A172 (cell line): ENCODE measurements around the gene TMEM232. TPM values are rescaled to one million over a fixed set of nuclear protein-coding genes. Genes with fewer than 3 reads are reported as not detected.
"Not testable (repeated sequence)": the region's sequence is repeated elsewhere in the genome, so short reads cannot be mapped to it uniquely, and the experiment has no call there.

ENCODE experiments used
- DNase-seq: peaks from one replicate; pipeline ENCODE4 v3.0.0-alpha.2; 2015; ENCODE audit warnings: low spot score
- total RNA-seq: library from RNA; depleted of rRNA; stranded (reverse); fragments of >200 nt; shearing (Covaris generic); gene quantifications from 2 replicates; pipeline ENCODE4 v1.2.3, GENCODE V29; 2014; rRNA removed

Gene TMEM232
- total RNA-seq = 0.14 and 1.5 TPM in 2 replicates

DNA sequence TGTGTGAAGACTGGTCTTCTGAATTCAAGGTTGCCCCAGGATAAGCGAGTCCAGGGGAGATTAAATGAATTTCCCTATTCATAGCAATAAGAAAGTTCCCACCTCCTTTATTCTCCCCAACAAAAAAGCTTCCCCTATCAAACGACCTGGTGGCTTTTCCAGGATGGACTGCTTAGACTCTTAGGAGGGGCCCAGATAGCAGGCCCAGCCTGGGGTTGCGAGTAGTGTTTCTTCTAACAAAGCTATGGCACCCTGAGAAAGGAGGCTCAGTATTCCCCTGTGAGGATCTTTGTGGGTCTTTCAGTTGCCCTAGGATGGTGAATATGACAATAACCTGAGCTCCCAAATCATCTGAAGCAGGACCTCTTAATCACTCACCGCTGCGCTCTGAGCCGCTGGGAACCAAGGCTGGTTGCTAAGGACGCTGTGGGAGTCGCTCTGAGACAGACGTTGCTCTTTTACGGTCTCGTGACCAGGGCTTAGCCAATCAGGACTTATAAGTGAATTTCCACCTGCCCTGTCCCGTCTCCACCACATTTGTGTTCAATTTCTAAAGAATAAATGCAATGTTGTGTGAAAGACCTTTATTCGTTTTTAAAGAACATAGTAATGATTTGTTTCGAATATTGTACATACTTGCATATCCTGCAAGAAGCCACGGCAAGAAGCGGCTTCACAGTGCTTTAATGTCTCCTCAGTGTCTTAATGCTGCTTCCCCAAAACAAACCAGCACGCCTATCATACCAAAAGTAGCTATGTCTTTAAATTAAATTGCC lies at the start of gene TMEM232:
Gene TMEM232 (minus strand): TSS at position 423 of the 776 bp plus-strand sequence. CDS start 59,319 bp downstream, outside the sequence.
- DNase-seq = peak; percentile 68

- no peak for DNase-seq
These were observed 43.8 kb upstream of the TMEM232 start for GRCh38 chr5:110770286-110770685.

- DNase-seq = no peak
These were observed 42.7 kb upstream of the TMEM232 start for GRCh38 chr5:110769000-110769681.

DNA sequence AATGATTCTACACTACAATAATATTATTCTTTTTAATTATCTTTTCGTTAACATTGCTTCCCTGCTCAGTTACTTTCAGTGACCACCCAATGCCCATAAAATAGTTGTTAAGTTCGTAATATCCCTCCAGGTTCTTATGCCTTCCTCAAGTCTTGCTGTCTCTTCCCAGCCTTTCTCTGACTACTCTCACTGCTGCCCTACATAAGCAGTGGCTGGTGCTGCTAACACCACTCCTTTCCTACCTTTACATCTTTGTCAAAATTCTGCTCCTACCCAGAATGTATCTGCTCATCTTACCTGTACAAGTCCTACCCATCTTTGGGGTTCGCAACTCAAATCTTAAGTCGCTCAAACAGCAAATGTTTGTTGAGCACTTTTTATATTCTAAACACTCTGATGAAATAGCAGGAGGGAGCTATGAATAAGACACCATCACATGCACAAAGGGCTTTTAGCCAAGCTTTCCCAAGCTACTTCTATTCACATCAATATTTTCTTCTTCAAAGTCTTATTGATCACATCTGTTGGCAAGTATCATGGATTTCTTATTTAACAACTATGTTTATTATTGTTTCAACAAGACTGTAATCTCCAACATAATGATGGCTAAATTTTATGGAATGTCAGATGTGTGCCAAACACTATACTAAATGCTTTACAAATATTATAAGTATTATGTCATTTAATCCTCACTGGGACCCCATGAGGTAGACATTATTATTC lies 41.8 kb upstream of the TMEM232 start:
- DNase-seq = no peak

DNA sequence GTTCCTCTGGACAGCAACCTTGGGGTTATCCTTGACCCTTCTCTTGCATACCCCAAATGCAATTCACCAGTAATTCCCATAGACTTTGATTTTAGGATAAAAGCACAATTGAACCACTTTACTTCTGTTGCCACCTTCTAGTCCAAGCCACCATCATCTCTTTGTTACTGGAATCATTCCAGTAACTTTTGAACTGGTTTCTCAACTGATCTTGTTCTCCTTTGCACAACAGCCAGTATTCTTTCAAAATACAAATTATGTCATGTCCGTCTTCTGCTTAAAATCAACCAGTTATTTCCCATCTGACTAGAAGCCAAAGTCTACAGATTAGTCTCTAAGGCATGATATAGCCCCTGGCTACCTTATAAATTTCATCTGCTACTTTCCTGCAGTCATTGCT lies 33.7 kb upstream of the TMEM232 start:
- no peak for DNase-seq

GRCh38 chr5:110757118-110757729 lies 30.8 kb upstream of the TMEM232 start:
- peak; percentile 61 for DNase-seq

DNA sequence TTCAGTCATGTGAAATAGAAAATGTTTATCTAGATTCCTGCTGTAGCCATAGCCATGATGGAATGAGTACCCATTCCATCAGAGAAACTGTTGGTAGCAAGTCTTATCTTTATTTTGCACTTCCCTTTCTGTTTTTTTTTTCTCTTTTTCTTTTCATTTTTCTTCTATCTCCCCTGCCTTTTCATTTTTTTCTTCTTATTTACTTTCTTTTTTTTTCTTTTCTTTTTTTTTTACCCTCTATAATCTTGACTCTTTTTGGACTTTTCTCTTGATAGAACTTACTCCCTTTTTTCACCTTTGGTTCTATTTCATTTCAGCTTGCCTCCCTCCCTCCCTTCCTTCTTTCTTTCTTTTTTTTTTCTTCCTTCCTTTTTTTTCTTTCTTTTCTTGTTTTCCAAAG lies 27.7 kb upstream of the TMEM232 start:
- no peak for DNase-seq

- DNase-seq = no peak
These were observed 27.1 kb upstream of the TMEM232 start for GRCh38 chr5:110753600-110753999.

GRCh38 chr5:110752953-110753352 lies 26.5 kb upstream of the TMEM232 start:
- no peak for DNase-seq

DNA sequence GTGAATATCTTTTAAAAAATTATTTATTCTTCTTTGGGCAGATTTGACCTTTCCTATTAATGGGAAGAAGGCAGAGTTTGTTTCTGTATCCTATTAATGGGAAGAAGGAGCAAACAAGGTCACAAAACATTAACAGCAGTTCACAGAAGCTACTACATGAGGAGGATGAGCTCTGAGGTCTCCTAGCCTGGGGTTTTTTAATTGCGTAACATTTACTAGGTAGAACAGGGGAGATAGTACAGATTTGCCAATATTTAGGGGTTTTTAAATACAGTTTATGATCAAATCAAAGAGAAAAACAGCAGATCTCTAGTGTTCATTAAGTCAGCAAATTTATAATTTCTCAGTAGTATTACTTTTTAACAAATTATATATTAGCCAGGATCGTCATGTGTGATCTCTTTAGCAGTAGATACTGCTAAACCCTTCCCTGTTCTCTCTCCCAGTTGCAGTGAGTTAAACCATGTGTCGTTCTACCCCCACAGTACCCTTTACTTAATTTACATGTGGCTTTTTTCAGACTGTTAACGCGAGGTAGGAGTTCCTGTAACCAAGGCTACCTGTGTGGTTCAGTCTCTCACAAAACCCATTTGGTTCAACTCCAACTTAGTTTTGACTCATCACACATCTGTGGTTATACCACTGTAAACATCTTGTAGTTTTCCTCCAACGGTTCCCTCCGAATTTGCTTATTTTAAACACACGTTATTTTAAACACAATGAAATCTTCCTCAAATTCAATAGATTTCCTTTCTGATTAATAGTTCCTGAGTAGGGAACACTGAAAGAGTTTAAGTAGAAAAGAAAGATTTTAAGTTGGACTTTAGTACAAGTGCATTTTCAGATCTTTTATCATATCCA lies 25.7 kb upstream of the TMEM232 start:
- DNase-seq = peak; percentile 28

DNA sequence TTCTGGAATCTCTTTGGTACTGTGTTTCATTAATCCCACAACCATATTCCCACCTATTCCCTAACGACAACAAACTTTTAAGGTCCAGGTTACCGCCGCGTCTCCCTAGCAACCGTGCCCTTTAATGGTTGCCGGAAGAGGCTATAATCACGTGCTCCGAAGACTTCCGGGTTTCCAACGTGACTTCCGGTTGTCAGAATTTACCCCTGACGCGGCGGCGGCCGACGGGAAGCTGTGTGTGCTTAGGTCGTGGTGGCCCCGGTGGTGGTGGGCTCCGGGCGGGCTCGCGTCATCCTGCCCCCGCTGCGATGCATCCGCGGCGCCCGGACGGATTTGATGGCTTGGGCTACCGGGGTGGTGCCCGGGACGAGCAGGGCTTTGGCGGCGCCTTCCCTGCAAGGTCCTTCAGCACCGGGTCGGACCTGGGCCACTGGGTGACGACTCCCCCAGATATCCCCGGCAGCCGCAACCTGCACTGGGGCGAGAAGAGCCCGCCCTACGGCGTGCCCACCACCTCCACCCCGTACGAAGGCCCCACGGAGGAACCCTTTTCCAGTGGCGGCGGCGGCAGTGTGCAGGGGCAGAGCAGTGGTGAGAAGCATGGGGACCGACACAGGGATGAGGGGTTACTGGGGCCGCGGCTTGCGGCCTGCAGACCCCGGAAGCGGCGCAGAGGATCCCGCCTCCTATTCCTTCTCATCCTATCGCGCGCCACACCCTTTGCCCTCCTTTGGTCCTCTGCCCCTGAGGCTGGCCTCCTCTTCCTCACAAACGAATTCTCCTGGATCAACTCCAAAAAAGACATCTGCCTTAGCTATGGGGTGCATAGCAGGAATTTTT lies 12.6 kb upstream of the TMEM232 start, which contains the start of gene SLC25A46:
Gene SLC25A46 (plus strand): TSS at position 196 of the 840 bp plus-strand sequence. CDS start 113 bp downstream, at position 309.
- peak; percentile 85 for DNase-seq

GRCh38 chr5:110738503-110738811 lies 12.0 kb upstream of the TMEM232 start:
- DNase-seq = no peak

DNA sequence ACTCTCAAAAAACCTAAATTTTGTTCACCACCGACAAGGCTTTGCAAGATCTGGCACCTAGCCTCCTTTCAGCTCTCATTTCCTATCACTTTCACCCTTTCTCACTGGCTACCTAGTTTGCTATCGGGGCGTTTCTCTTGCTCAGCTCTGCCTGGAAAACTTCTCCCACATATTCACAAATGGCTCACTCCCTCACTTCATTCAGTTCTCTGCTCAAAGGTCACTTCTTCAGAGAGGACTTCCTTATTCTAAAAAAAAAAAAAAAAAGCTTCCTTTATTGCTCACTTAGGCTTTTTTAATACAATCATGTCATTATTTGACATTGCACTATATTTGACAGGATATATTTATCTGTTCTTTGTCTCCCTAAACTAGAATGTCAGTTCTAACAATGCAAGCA lies 10.3 kb upstream of the TMEM232 start:
- DNase-seq = no peak

DNA sequence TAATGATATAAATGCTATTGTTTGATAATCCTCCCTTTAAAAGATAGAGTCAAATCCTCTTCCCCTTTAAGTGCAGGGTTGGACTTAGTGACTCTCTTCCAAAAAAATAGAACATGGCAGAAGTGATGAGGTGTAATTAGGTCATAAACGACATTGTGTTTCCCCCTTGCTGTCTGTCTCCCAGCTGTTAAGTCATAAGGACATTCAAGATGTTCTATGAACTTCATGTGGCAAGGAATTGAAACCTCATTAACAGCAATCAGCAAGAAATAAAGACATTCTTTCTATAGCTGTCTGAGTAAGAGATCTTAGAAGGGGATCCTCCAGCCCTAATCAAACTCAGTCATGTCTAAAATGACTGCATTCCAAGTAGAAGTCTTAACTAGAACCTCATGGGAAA lies 9.1 kb upstream of the TMEM232 start:
- DNase-seq = no peak

DNA sequence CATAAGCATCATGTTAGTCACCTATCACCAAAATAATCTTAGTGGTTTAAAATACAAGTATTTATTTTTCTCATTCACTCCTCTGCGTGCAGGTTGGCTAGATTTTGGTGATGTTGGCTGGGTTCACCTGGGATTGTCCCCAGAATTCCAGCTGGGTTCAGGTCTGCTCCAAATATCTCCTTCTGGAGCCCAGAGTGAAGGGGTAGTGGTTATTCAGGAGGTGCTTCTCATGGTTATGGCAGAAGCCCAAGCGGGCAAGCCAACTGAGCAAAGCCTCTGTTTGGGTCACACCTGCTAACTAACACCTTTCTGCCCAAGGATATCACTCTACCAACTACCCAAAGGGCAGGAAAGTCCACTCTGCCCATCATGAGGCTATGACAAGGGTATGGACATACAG lies 7.6 kb upstream of the TMEM232 start:
- no peak for DNase-seq

DNA sequence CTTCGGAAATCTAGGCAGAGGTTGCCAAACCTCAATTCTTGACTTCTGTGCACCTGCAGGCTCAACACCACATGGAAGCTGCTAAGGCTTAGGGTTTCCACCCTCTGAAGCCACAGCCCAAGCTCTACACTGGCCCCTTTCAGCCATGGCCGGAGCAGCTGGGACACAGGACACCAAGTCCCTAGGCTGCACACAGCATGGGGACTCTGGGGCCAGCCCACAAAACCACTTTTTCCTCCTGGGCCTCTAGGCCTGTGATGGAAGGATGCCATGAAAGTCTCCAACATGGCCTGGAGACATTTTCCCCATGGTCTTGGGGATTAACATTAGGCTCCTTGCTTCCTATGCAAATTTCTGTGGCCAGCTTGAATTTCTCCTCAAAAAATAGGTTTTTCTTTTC lies 5.0 kb upstream of the TMEM232 start:
- DNase-seq = not testable (repeated sequence)

- DNase-seq = no peak
These were observed 499 bp upstream of the TMEM232 start for GRCh38 chr5:110727025-110727314.

- DNase-seq = no peak
These were observed 8.2 kb downstream of the TMEM232 start for GRCh38 chr5:110718311-110718710.

DNA sequence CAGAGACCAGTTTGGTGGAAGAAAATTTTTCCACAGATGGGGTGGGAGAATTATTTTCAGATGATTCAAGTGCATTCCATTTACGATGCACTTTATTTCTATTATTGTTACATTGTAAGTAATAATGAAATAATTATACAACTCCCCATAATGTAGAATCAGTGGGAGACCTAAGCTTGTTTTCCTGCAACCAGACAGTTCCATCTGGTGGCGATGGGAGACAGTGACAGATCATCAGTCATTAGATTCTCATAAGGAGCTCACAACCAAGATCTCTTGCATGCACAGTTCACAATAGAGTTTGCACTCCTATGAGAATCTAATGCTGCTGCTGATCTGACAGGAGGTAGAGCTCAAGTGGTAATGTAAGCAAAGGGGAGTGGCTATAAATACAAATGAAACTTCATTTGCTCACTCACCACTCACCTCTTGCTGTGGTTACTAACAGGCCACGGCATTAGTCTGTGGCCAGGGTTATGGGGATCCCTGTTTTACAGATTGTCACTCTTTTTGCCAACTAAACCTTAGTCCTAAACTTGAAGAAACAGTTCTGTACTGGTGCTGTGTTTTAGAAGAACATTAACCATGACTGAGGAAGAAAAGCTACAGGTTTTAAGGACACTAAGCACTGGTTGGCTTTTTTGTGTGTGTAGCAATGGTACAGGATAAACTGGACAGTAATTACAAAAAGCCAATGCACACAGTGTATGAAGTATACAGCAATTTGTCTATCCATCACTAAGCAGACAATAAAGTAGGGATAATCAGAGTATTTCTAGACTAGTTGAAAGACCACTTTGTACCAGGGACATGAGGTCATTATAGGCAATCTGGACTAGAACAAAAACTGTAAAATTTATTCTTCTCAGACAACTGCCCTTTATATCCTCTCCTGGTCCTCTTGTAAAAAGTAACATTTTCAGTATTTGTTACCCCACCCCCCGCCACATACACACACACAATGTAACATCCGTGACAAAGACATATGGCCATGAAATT lies 9.9 kb downstream of the TMEM232 start:
- DNase-seq = no peak
